ENCODE data around the gene AHDC1.

AHDC1 gene

GRCh38 chr1:27585684-27586083 lies 18.3 kb downstream of the AHDC1 start:
- no peak for DNase-seq

- no peak for DNase-seq
Observed at GRCh38 chr1:27584453-27584852, 19.5 kb downstream of the AHDC1 start.

DNA sequence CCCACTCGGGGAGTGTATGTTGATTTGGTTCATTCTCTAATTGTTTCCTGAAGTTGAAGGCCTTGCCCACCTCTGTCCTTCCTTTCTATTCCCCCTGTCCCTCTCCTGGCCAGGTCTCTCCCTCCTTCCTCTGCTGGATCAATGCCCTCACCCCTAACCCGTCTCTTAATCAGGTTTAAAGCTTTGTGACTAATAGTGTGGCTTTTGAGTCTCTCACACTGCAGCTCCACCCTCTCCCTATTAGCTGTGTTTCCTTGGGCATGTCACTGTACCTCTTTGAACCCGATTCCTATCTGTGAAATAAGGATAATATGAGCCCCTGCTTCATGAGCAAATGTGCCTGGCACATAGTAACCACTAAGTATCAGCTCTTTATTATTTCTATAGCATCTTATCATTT lies 20.5 kb downstream of the AHDC1 start:
- no peak for DNase-seq

- DNase-seq, result no peak
Observed at GRCh38 chr1:27581823-27582243, 22.1 kb downstream of the AHDC1 start.

GRCh38 chr1:27577504-27578188 lies 26.3 kb downstream of the AHDC1 start:
- DNase-seq, result no peak

- DNase-seq, result no peak
Observed at GRCh38 chr1:27576806-27577227, 27.1 kb downstream of the AHDC1 start.

- DNase-seq, result peak in 45 of 58 donors; percentile 22 to 78 (median 54)
Observed at GRCh38 chr1:27575840-27576331, 28.1 kb downstream of the AHDC1 start.

- DNase-seq, result peak in 32 of 58 donors; percentile 24 to 71 (median 52)
Observed at GRCh38 chr1:27574871-27575831, 28.8 kb downstream of the AHDC1 start.

- DNase-seq, result no peak
Observed at GRCh38 chr1:27574001-27574781, 29.8 kb downstream of the AHDC1 start.

- DNase-seq, result peak in 1 of 58 donors; percentile 27
Observed at GRCh38 chr1:27572679-27573426, 31.1 kb downstream of the AHDC1 start.

- no peak for DNase-seq
Observed at GRCh38 chr1:27572019-27572678, 31.8 kb downstream of the AHDC1 start.

- peak in 45 of 58 donors; percentile 15 to 78 (median 42) for DNase-seq
Observed at GRCh38 chr1:27571439-27572018, 32.4 kb downstream of the AHDC1 start.

GRCh38 chr1:27570784-27571183 lies 33.2 kb downstream of the AHDC1 start:
- DNase-seq, result no peak

GRCh38 chr1:27570356-27570755 lies 33.6 kb downstream of the AHDC1 start:
- no peak for DNase-seq

DNA sequence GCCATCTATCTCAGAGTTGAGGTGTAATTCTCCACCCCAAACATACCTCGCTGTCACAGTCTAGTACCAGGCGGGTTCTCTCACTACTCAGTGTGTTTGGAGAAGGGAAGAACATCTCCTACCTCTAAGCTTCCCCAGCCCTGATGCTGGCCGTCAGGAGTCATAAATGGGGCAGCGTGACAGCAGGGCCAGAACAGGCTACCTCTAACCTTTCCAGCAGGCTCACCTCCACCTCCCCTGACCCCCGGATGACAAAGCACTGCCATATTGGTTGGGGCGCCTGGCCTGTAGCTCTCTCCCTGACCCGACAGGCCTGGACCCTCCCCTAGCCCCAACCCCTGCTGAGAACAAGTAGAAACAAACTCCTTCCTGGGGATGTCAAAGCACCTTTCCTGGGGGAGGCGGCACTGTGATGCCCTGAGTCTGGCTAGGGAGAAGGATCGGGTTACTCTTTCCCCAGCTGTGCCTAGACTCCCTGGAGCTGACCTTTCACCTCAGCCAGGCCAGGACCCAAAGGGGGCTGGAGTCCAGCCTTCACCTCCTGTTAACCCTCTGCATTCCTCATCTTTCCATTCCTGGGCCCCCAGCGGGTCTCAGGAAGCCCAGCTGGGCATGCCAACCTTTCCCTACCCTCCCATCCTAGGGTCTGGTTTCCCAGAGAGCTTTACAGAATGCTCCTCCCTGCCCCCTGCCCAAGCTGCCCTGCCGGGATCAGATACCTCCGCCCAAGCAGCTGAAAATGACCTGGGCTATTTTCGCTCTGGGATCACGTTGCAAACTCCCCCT lies 34.2 kb downstream of the AHDC1 start:
- no peak for DNase-seq

GRCh38 chr1:27569088-27569460 lies 34.9 kb downstream of the AHDC1 start:
- DNase-seq, result no peak

- peak in 45 of 58 donors; percentile 16 to 80 (median 50) for DNase-seq
Observed at GRCh38 chr1:27568300-27569087, 35.5 kb downstream of the AHDC1 start.

GRCh38 chr1:27567971-27568299 lies 36.0 kb downstream of the AHDC1 start:
- DNase-seq, result no peak
